Endothelial cell of umbilical vein (primary cell): ENCODE data around the gene VASN. TPM values are rescaled to one million over a fixed set of nuclear protein-coding genes. Genes with fewer than 3 reads are reported as not detected.

Experiments
- BruUV-seq: library from RNA; stranded (reverse); fragments of 400-500 nt; replicated peaks from 2 replicates; lab custom pipeline; 2021; lab: Mats Ljungman, UMichigan
- CTCF ChIA-PET: fragments of 300-600, 350-600 bp; sonication (Branson Sonifier 250); formaldehyde crosslinking; loops from one replicate; lab custom pipeline; 2021; ENCODE audit warnings: antibody characterized with exemption, inconsistent platforms; lab: Charles Lee
- POLR2A ChIA-PET: fragments of 300-600, 350-600 bp; sonication (Branson Sonifier 250); formaldehyde crosslinking; loops from one replicate; lab custom pipeline; 2021; ENCODE audit warnings: antibody characterized with exemption, inconsistent platforms; lab: Charles Lee
- DNase-seq: peaks from one replicate; pipeline ENCODE4 v3.0.0-alpha.2; 2011; ENCODE audit warnings: low read depth, low spot score
- FAIRE-seq: peaks from 2 replicates; lab custom pipeline; 2011; peaks lifted over from hg19 to GRCh38; lab: Jason Lieb, UNC
- H2AFZ ChIP-seq: 2 replicates; pipeline ENCODE4 v1.6.0; 2012; ENCODE audit warnings: low read depth, low read length, control low read depth, inconsistent platforms
- H3K27ac ChIP-seq: 2 replicates; pipeline ENCODE4 v1.5.1; 2011; ENCODE audit warnings: low read depth, mild to moderate bottlenecking, control low read depth, low read length, moderate library complexity; ENCODE audit not compliant: insufficient read depth
- H3K27me3 ChIP-seq, 2 experiments: 2 replicates each; pipeline versions ENCODE4 v1.6.0 to v1.6.1; 2011; ENCODE audit warnings: low read length in 2 of 2, mixed read lengths in 1 of 2; ENCODE audit not compliant: control insufficient read depth in 2 of 2, insufficient read depth in 2 of 2
- H3K36me3 ChIP-seq, 2 experiments: 2 replicates in 1 of 2; 3 replicates in 1 of 2; pipeline ENCODE4 v1.5.1; 2011; ENCODE audit warnings: low read length in 2 of 2, mild to moderate bottlenecking in 1 of 2, moderate library complexity in 1 of 2; ENCODE audit not compliant: control insufficient read depth in 2 of 2, insufficient read depth in 2 of 2; ENCODE audit errors: extremely low read depth in 1 of 2
- H3K4me1 ChIP-seq: 3 replicates; pipeline ENCODE4 v1.5.1; 2011; ENCODE audit warnings: mild to moderate bottlenecking, low read length; ENCODE audit not compliant: control insufficient read depth, insufficient read depth; ENCODE audit errors: extremely low read depth
- H3K4me2 ChIP-seq: 2 replicates; pipeline ENCODE4 v1.6.1; 2011; ENCODE audit warnings: low read length, control low read depth, mixed read lengths; ENCODE audit not compliant: insufficient read depth
- H3K4me3 ChIP-seq, 3 experiments: fragments of 200-600 bp in 1 of 3; sonication (generic), shearing (Covaris generic) in 1 of 3; replicated peaks in 1 of 3; 2 replicates each; pipeline ENCODE4 v1.5.1; 2011 to 2016; ENCODE audit warnings: control low read depth in 3 of 3, low read length in 3 of 3, mild to moderate bottlenecking in 2 of 3, inconsistent platforms in 1 of 3, low read depth in 1 of 3, moderate library complexity in 1 of 3; ENCODE audit not compliant: insufficient read depth in 1 of 3
- H3K79me2 ChIP-seq: 2 replicates; pipeline ENCODE4 v1.6.0; 2012; ENCODE audit warnings: low read length, inconsistent platforms; ENCODE audit not compliant: control insufficient read depth, insufficient read depth
- H3K9ac ChIP-seq: replicated peaks from 2 replicates; pipeline ENCODE3; 2011; ENCODE audit warnings: low read length, control low read depth; ENCODE audit not compliant: insufficient read depth; ENCODE audit errors: extremely low read depth
- H3K9me1 ChIP-seq: replicated peaks from 3 replicates; pipeline ENCODE4 v1.6.0; 2011; ENCODE audit warnings: mild to moderate bottlenecking, low read length; ENCODE audit not compliant: control insufficient read depth, insufficient read depth; ENCODE audit errors: extremely low read depth
- H3K9me3 ChIP-seq: replicated peaks from 2 replicates; pipeline ENCODE4 v1.5.1; 2012; ENCODE audit warnings: low read length, inconsistent platforms; ENCODE audit not compliant: control insufficient read depth, insufficient read depth
- H4K20me1 ChIP-seq: replicated peaks from 2 replicates; pipeline ENCODE3; 2011; ENCODE audit warnings: mild to moderate bottlenecking, low read length; ENCODE audit not compliant: control insufficient read depth, insufficient read depth; ENCODE audit errors: extremely low read depth
- EZH2 ChIP-seq: IDR thresholded peaks from 2 replicates; pipeline ENCODE4 v1.6.1; 2012; ENCODE audit warnings: borderline replicate concordance, low read depth, mild to moderate bottlenecking, moderate library complexity, low read length, inconsistent platforms; ENCODE audit not compliant: severe bottlenecking
- GATA2 ChIP-seq: IDR thresholded peaks from 2 replicates; pipeline ENCODE4 v1.7.0; 2011; ENCODE audit warnings: low read depth, mild to moderate bottlenecking, moderate library complexity, mixed read lengths, low read length; ENCODE audit not compliant: insufficient read length, insufficient read depth
- MYC ChIP-seq: IDR thresholded peaks from one replicate; pipeline ENCODE4 v1.6.1; 2011; ENCODE audit warnings: mild to moderate bottlenecking, low read depth, low read length
- POLR2A ChIP-seq: IDR thresholded peaks from 2 replicates; pipeline ENCODE4 v1.6.1; 2012; ENCODE audit warnings: low read depth, mild to moderate bottlenecking, control low read depth, low read length
- POLR2AphosphoS5 ChIP-seq: IDR thresholded peaks from 2 replicates; pipeline ENCODE4 v1.6.1; 2012; ENCODE audit warnings: low read depth, mild to moderate bottlenecking, control low read depth, low read length, moderate library complexity; ENCODE audit not compliant: insufficient read depth
- dilution Hi-C: fragments of 300-500 bp; cut with MboI; formaldehyde crosslinking; loops from one replicate; pipeline ENCODE4 v1.15.0; 2019; ENCODE audit warnings: low sequenced_read_pairs; ENCODE audit not compliant: extremely low pct_ligation_motif_present
- intact Hi-C: fragments of 100-400 bp; cut with micrococcal nuclease; formaldehyde crosslinking; loops from one replicate; pipeline ENCODE4 v1.10.0; 2022
- polyA plus RNA-seq, 4 experiments: library from polyadenylated mRNA; depleted of rRNA in 3 of 4; stranded (reverse) in 3 of 4; unstranded in 1 of 4; fragments of >200 nt; gene quantifications; 2 replicates each; pipeline versions ENCODE4 v1.2.1 to v1.2.3, GENCODE V29; 2011 to 2012; ENCODE audit warnings: missing spikeins in 1 of 4
- total RNA-seq: library from RNA; stranded (reverse); gene quantifications from 2 replicates; pipeline ENCODE4 v1.2.3, GENCODE V29; 2021
- TF ChIP-seq, protein P1 (sequence below), 2 donors: IDR thresholded peaks; 1 replicate in 1 of 2; 2 replicates in 1 of 2; pipeline ENCODE4 v1.5.1; 2011; ENCODE audit warnings: low read length in 2 of 2, mild to moderate bottlenecking in 2 of 2, moderate library complexity in 2 of 2, control low read depth in 1 of 2, inconsistent platforms in 1 of 2, low read depth in 1 of 2; ENCODE audit not compliant: insufficient read depth in 1 of 2; ENCODE audit errors: extremely low read depth in 1 of 2
- TF ChIP-seq, protein P2 (sequence below): IDR thresholded peaks from 2 replicates; pipeline ENCODE4 v1.6.1; 2011; ENCODE audit not compliant: insufficient read depth, insufficient read length

The VASN gene
- total and polyA plus RNA-seq, 2 donors (not counting 3 experiments of a cell fraction or from before 2014, with no cell fraction given) = 0.41 to 0.42 TPM

DNA sequence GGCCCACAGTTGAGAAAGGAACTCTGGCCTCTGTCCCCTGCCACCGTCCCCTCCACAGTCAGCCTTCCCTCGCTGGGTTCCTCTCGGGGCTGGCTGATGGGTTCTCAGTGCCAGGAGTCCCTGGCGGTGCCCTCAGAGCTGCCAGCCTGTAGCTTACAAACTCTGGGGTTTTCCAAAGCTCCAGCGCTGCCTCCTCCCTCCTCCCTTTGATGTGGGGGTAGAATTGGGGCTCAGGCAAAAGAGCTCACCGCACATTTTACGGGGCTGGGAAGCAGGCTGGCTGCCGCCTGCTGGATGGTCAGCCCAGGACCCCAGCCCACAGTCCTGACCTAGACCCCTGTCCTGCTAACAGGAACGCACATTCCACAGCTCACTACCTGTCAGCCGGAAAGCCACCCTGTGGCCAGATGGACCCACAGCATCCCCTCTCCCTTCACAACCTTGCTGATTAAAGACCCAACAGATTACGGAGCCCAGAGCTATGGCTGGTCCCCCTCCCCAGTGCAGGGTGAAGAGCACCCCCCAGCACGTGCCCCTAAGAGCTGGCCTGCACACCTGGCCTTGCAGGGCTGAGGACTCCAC, 6.0 kb downstream of the VASN start:
- CTCF ChIA-PET = interaction anchor here (1.1 to 2.6 kb wide), 6 partner anchors 8 to 87 kb away, joined by 3 to 17 read pairs (median 4); partner anchors contain the start of gene PAM16
- no peaks in the 10 kb centered on the region for H3K9me3 ChIP-seq
- H3K4me1 ChIP-seq = peaks cover 2% of the 10 kb centered on the region
- DNase-seq (no peak), FAIRE-seq (no peak)
- H2AFZ ChIP-seq = no peak overlapping the region
- no peak overlapping the region for H3K27ac ChIP-seq
- no peak overlapping the region for H3K4me2 ChIP-seq
- H3K79me2 ChIP-seq = no peaks in the 10 kb centered on the region
- intact Hi-C loops (no loop called here), dilution Hi-C loops (no loop called here)
- TF ChIP-seq GATA2 (no peak), POLR2AphosphoS5 (no peak), MYC (no peak), POLR2A (no peak), EZH2 (no peak)
- TF ChIP-seq, protein P1, sequence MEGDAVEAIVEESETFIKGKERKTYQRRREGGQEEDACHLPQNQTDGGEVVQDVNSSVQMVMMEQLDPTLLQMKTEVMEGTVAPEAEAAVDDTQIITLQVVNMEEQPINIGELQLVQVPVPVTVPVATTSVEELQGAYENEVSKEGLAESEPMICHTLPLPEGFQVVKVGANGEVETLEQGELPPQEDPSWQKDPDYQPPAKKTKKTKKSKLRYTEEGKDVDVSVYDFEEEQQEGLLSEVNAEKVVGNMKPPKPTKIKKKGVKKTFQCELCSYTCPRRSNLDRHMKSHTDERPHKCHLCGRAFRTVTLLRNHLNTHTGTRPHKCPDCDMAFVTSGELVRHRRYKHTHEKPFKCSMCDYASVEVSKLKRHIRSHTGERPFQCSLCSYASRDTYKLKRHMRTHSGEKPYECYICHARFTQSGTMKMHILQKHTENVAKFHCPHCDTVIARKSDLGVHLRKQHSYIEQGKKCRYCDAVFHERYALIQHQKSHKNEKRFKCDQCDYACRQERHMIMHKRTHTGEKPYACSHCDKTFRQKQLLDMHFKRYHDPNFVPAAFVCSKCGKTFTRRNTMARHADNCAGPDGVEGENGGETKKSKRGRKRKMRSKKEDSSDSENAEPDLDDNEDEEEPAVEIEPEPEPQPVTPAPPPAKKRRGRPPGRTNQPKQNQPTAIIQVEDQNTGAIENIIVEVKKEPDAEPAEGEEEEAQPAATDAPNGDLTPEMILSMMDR (IDR thresholded peaks at IDR 0.05; ENCODE audit: extremely low read depth in 1 of 2, insufficient read depth in 1 of 2, low read depth in 1 of 2, low read length in 2 of 2) = no peak
- TF ChIP-seq, protein P2, sequence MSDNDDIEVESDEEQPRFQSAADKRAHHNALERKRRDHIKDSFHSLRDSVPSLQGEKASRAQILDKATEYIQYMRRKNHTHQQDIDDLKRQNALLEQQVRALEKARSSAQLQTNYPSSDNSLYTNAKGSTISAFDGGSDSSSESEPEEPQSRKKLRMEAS = no peak
- H3K9me1 ChIP-seq = no peaks in the 10 kb centered on the region
- BruUV-seq = no TSS peak
- POLR2A ChIA-PET = no interaction called here
- H4K20me1 ChIP-seq = no peaks in the 10 kb centered on the region
- no peak overlapping the region for H3K4me3 ChIP-seq
- H3K27me3 ChIP-seq = no peaks in the 10 kb centered on the region
- no peak overlapping the region for H3K9ac ChIP-seq
- H3K36me3 ChIP-seq = no peaks in the 10 kb centered on the region
